Activated T-cell treated with anti-CD3 and anti-CD28 coated beads, Interleukin-2, amount 50 U/mL, for 24 hours (primary cell): ENCODE results near the gene CREB3L1.

Source experiments
- DNase-seq: peaks from one replicate; pipeline ENCODE4 v3.0.0-alpha.2; 2020
- H3K27ac Mint-ChIP-seq: 2 replicates; pipeline ENCODE4 v1.8.0; 2020; ENCODE audit warnings: mild to moderate bottlenecking, mixed read lengths
- H3K27me3 Mint-ChIP-seq: 2 replicates; pipeline ENCODE4 v1.8.0; 2020; ENCODE audit warnings: mixed read lengths
- H3K36me3 Mint-ChIP-seq: 2 replicates; pipeline ENCODE4 v1.8.0; 2020; ENCODE audit warnings: low read depth, mixed read lengths
- H3K4me1 Mint-ChIP-seq: 2 replicates; pipeline ENCODE4 v1.8.0; 2020; ENCODE audit warnings: low read depth, mixed read lengths
- H3K4me3 Mint-ChIP-seq: 2 replicates; pipeline ENCODE4 v1.8.0; 2020; ENCODE audit warnings: mild to moderate bottlenecking, moderate library complexity, mixed read lengths
- H3K9me3 Mint-ChIP-seq: 2 replicates; pipeline ENCODE4 v1.8.0; 2020; ENCODE audit warnings: mixed read lengths

Gene CREB3L1

GRCh38 chr11:46345131-46345597, 67.7 kb downstream of the CREB3L1 start:
- DNase-seq: peak; percentile 47
- peak overlapping the region; percentile 69 for H3K4me3 Mint-ChIP-seq
- H3K9me3 Mint-ChIP-seq: no peaks in the 10 kb centered on the region
- peaks cover 22% of the 10 kb centered on the region for H3K36me3 Mint-ChIP-seq
- peaks cover 73% of the 10 kb centered on the region for H3K4me1 Mint-ChIP-seq
- H3K27ac Mint-ChIP-seq: peak overlapping the region; percentile 78
- no peaks in the 10 kb centered on the region for H3K27me3 Mint-ChIP-seq

- H3K4me3 Mint-ChIP-seq: peak overlapping the region; percentile 69
- DNase-seq: peak; percentile 58
- no peaks in the 10 kb centered on the region for H3K27me3 Mint-ChIP-seq
- peaks cover 29% of the 10 kb centered on the region for H3K36me3 Mint-ChIP-seq
- peak overlapping the region; percentile 85 for H3K27ac Mint-ChIP-seq
- no peaks in the 10 kb centered on the region for H3K9me3 Mint-ChIP-seq
- H3K4me1 Mint-ChIP-seq: peaks cover 80% of the 10 kb centered on the region
Observed at GRCh38 chr11:46345881-46346484, 68.5 kb downstream of the CREB3L1 start.

- no peaks in the 10 kb centered on the region for H3K9me3 Mint-ChIP-seq
- H3K36me3 Mint-ChIP-seq: peaks cover 40% of the 10 kb centered on the region
- no peaks in the 10 kb centered on the region for H3K27me3 Mint-ChIP-seq
- H3K27ac Mint-ChIP-seq: peak within 1 kb of the TSS; percentile 92
- peak within 1 kb of the TSS; percentile 84 for H3K4me3 Mint-ChIP-seq
- H3K4me1 Mint-ChIP-seq: peaks cover 80% of the 10 kb centered on the region
- DNase-seq: peak; percentile 96
Observed at GRCh38 chr11:46346886-46347636, 69.6 kb downstream of the CREB3L1 start, which contains the start of gene DGKZ. DGKZ (plus strand) TSS chr11:46347463; CDS start chr11:46347660, 197 bp downstream.

GRCh38 chr11:46347637-46348311, 70.3 kb downstream of the CREB3L1 start:
- H3K36me3 Mint-ChIP-seq: peaks cover 44% of the 10 kb centered on the region
- no peaks in the 10 kb centered on the region for H3K9me3 Mint-ChIP-seq
- no peak for DNase-seq
- H3K4me3 Mint-ChIP-seq: peak overlapping the region; percentile 84
- peaks cover 79% of the 10 kb centered on the region for H3K4me1 Mint-ChIP-seq
- H3K27me3 Mint-ChIP-seq: no peaks in the 10 kb centered on the region
- peak overlapping the region; percentile 92 for H3K27ac Mint-ChIP-seq

- H3K4me1 Mint-ChIP-seq: peaks cover 81% of the 10 kb centered on the region
- H3K4me3 Mint-ChIP-seq: peak overlapping the region; percentile 84
- H3K27me3 Mint-ChIP-seq: no peaks in the 10 kb centered on the region
- DNase-seq: peak; percentile 75
- peaks cover 52% of the 10 kb centered on the region for H3K36me3 Mint-ChIP-seq
- H3K9me3 Mint-ChIP-seq: no peaks in the 10 kb centered on the region
- peak overlapping the region; percentile 92 for H3K27ac Mint-ChIP-seq
Observed at GRCh38 chr11:46348566-46349401, 71.3 kb downstream of the CREB3L1 start.

GRCh38 chr11:46350695-46351094, 73.2 kb downstream of the CREB3L1 start:
- H3K4me1 Mint-ChIP-seq: peaks cover 79% of the 10 kb centered on the region
- H3K4me3 Mint-ChIP-seq: peak overlapping the region; percentile 19
- peaks cover 67% of the 10 kb centered on the region for H3K36me3 Mint-ChIP-seq
- DNase-seq: no peak
- no peaks in the 10 kb centered on the region for H3K9me3 Mint-ChIP-seq
- peak overlapping the region; percentile 95 for H3K27ac Mint-ChIP-seq
- no peaks in the 10 kb centered on the region for H3K27me3 Mint-ChIP-seq

- DNase-seq: no peak
- no peaks in the 10 kb centered on the region for H3K27me3 Mint-ChIP-seq
- peaks cover 78% of the 10 kb centered on the region for H3K4me1 Mint-ChIP-seq
- H3K27ac Mint-ChIP-seq: peak overlapping the region; percentile 95
- peak overlapping the region; percentile 79 for H3K4me3 Mint-ChIP-seq
- peaks cover 72% of the 10 kb centered on the region for H3K36me3 Mint-ChIP-seq
- H3K9me3 Mint-ChIP-seq: no peaks in the 10 kb centered on the region
Observed at GRCh38 chr11:46351148-46351547, 73.7 kb downstream of the CREB3L1 start.

- peak; percentile 33 for DNase-seq
- Mint-ChIP-seq H3K4me3 (peak overlapping the region; percentile 79), H3K9me3 (no peaks in the 10 kb centered on the region), H3K27me3 (no peaks in the 10 kb centered on the region), H3K4me1 (peaks cover 78% of the 10 kb centered on the region), H3K27ac (peak overlapping the region; percentile 95), H3K36me3 (peaks cover 76% of the 10 kb centered on the region)
Observed at GRCh38 chr11:46351606-46352005, 74.1 kb downstream of the CREB3L1 start.

- H3K4me1 Mint-ChIP-seq: peaks cover 81% of the 10 kb centered on the region
- no peaks in the 10 kb centered on the region for H3K9me3 Mint-ChIP-seq
Observed at GRCh38 chr11:46352063-46352841, 74.8 kb downstream of the CREB3L1 start.

GRCh38 chr11:46353698-46354097, 76.2 kb downstream of the CREB3L1 start:
- H3K9me3 Mint-ChIP-seq: no peaks in the 10 kb centered on the region
- peak overlapping the region; percentile 79 for H3K4me3 Mint-ChIP-seq
- H3K27ac Mint-ChIP-seq: peak overlapping the region; percentile 95
- H3K4me1 Mint-ChIP-seq: peaks cover 92% of the 10 kb centered on the region
- no peaks in the 10 kb centered on the region for H3K27me3 Mint-ChIP-seq
- DNase-seq: peak; percentile 72
- peaks cover 76% of the 10 kb centered on the region for H3K36me3 Mint-ChIP-seq

More at GRCh38 chr11:46352063-46352841, 74.8 kb downstream of the CREB3L1 start:
- Mint-ChIP-seq H3K36me3 (peaks cover 80% of the 10 kb centered on the region), H3K27me3 (no peaks in the 10 kb centered on the region), H3K27ac (peak overlapping the region; percentile 95), H3K4me3 (peak overlapping the region; percentile 79)
- DNase-seq: peak; percentile 83

GRCh38 chr11:46356924-46357482, 79.5 kb downstream of the CREB3L1 start:
- H3K4me1 Mint-ChIP-seq: peaks cover 82% of the 10 kb centered on the region
- no peak overlapping the region for H3K4me3 Mint-ChIP-seq

GRCh38 chr11:46357483-46357936, 80.0 kb downstream of the CREB3L1 start:
- Mint-ChIP-seq H3K4me1 (peaks cover 82% of the 10 kb centered on the region), H3K27me3 (no peaks in the 10 kb centered on the region), H3K27ac (peak overlapping the region; percentile 83), H3K36me3 (peaks cover 46% of the 10 kb centered on the region), H3K4me3 (no peak overlapping the region), H3K9me3 (no peaks in the 10 kb centered on the region)
- DNase-seq: no peak

More at GRCh38 chr11:46356924-46357482, 79.5 kb downstream of the CREB3L1 start:
- Mint-ChIP-seq H3K27ac (peak overlapping the region; percentile 83), H3K9me3 (no peaks in the 10 kb centered on the region), H3K36me3 (peaks cover 46% of the 10 kb centered on the region), H3K27me3 (no peaks in the 10 kb centered on the region)
- DNase-seq: no peak

- peaks cover 45% of the 10 kb centered on the region for H3K36me3 Mint-ChIP-seq
- no peaks in the 10 kb centered on the region for H3K27me3 Mint-ChIP-seq
- no peaks in the 10 kb centered on the region for H3K9me3 Mint-ChIP-seq
- no peak overlapping the region for H3K4me3 Mint-ChIP-seq
- DNase-seq: no peak
- H3K27ac Mint-ChIP-seq: peak overlapping the region; percentile 96
- H3K4me1 Mint-ChIP-seq: peaks cover 77% of the 10 kb centered on the region
Observed at GRCh38 chr11:46359953-46360352, 82.5 kb downstream of the CREB3L1 start.
